ENCODE data around the gene DCAF6.

GRCh38 chr1:168082008-168082876, 145.8 kb downstream of the DCAF6 start:
- TF ChIP-seq YY1 (IDR thresholded peaks at IDR 0.05; ENCODE audit: insufficient read depth, insufficient read length) (no peak), ZNF274 (IDR thresholded peaks at IDR 0.05; ENCODE audit: low read depth, low read length) (no peak)
